Parietal lobe (tissue), 1 donor: ENCODE results near the gene KHK. TPM values are rescaled to one million over a fixed set of nuclear protein-coding genes. Genes with fewer than 3 reads are reported as not detected.

Experiments
- total RNA-seq: library from RNA; depleted of rRNA; stranded (reverse); fragments of >200 nt; gene quantifications from one replicate; pipeline ENCODE4 v1.2.3, GENCODE V29; 2014

Gene KHK
- 6.9 TPM for total RNA-seq

GRCh38 chr2:27086724-27087593, at the start of gene KHK:
KHK (plus strand) TSS chr2:27086772; CDS start chr2:27087260, 488 bp downstream.

GRCh38 chr2:27050996-27051901, 35.3 kb upstream of the KHK start, which contains the start of gene AGBL5:
AGBL5 (plus strand) TSS chr2:27051668; CDS start chr2:27052959, 1,291 bp downstream.

GRCh38 chr2:27071277-27071989, 15.1 kb upstream of the KHK start, which contains the start of gene OST4:
OST4 (minus strand) TSS chr2:27071654.

GRCh38 chr2:27078267-27079194, 8.0 kb upstream of the KHK start, which contains the start of gene EMILIN1:
EMILIN1 (plus strand) TSS chr2:27078615; CDS start chr2:27079066, 451 bp downstream.

GRCh38 chr2:27118525-27119329, 32.2 kb downstream of the KHK start, which contains the start of gene CGREF1:
CGREF1 (minus strand) TSS chr2:27119128; CDS start chr2:27104366, 14,762 bp downstream.

GRCh38 chr2:27123302-27124150, 37.0 kb downstream of the KHK start, which contains the start of gene ABHD1:
ABHD1 (plus strand) TSS chr2:27123815; CDS start chr2:27123949, 134 bp downstream.

GRCh38 chr2:27133905-27134780, 47.6 kb downstream of the KHK start, which contains the start of gene PREB:
PREB (minus strand) TSS chr2:27134636; CDS start chr2:27134421, 215 bp downstream.

GRCh38 chr2:27139310-27139709, 52.7 kb downstream of the KHK start, which contains the start of gene PRR30:
PRR30 (minus strand) TSS chr2:27139410; CDS start chr2:27138329, 1,081 bp downstream.

GRCh38 chr2:27148801-27149439, 62.3 kb downstream of the KHK start, which contains the start of gene TCF23:
TCF23 (plus strand) TSS chr2:27149004; CDS start chr2:27149134, 130 bp downstream.

Other genes starting within 250 kb of the KHK start
- gene DPYSL5, start 238.6 kb upstream of the KHK start, total RNA-seq, result 184 TPM
- 35.7 TPM for gene MAPRE3, start 116.1 kb upstream of the KHK start, total RNA-seq
- gene TMEM214, start 53.8 kb upstream of the KHK start, total RNA-seq, result 15.7 TPM
- 16.3 TPM for gene AGBL5, start 35.1 kb upstream of the KHK start, total RNA-seq
- gene OST4, start 15.1 kb upstream of the KHK start, total RNA-seq, result 192 TPM
- 2.2 TPM for gene EMILIN1, start 8.2 kb upstream of the KHK start, total RNA-seq
- gene CGREF1, start 32.4 kb downstream of the KHK start, total RNA-seq, result 29.1 TPM
- gene ABHD1, start 37.0 kb downstream of the KHK start, total RNA-seq, result 0.31 TPM
- gene PREB, start 47.9 kb downstream of the KHK start, total RNA-seq, result 21.9 TPM
- not detected for gene PRR30, start 52.6 kb downstream of the KHK start, total RNA-seq
- gene TCF23, start 62.2 kb downstream of the KHK start, total RNA-seq, result not detected
- gene ATRAID, start 125.3 kb downstream of the KHK start, total RNA-seq, result 35.4 TPM
- gene SLC5A6, start 125.5 kb downstream of the KHK start, total RNA-seq, result 28.8 TPM
- 20.7 TPM for gene CAD, start 130.6 kb downstream of the KHK start, total RNA-seq
- gene SLC30A3, start 176.3 kb downstream of the KHK start, total RNA-seq, result 0.31 TPM
- not detected for gene DNAJC5G, start 188.7 kb downstream of the KHK start, total RNA-seq
- not detected for gene TRIM54, start 195.7 kb downstream of the KHK start, total RNA-seq
- gene UCN, start 221.7 kb downstream of the KHK start, total RNA-seq, result not detected
- 107 TPM for gene MPV17, start 236.3 kb downstream of the KHK start, total RNA-seq